SK-N-DZ (cell line): ENCODE data around the gene SMC3.
A peak's percentile ranks its signal among the peaks of the same experiment; 100 is the strongest.

Source experiments
- DNase-seq: peaks from one replicate; pipeline ENCODE4 v3.0.0-alpha.2; 2015; ENCODE audit warnings: low spot score
- small RNA-seq, 2 experiments: library from RNA; depleted of rRNA; stranded (forward); fragments of <200 nt; gene quantifications; one replicate each; pipeline ENCODE3, GENCODE V24; 2014

Gene SMC3

DNA sequence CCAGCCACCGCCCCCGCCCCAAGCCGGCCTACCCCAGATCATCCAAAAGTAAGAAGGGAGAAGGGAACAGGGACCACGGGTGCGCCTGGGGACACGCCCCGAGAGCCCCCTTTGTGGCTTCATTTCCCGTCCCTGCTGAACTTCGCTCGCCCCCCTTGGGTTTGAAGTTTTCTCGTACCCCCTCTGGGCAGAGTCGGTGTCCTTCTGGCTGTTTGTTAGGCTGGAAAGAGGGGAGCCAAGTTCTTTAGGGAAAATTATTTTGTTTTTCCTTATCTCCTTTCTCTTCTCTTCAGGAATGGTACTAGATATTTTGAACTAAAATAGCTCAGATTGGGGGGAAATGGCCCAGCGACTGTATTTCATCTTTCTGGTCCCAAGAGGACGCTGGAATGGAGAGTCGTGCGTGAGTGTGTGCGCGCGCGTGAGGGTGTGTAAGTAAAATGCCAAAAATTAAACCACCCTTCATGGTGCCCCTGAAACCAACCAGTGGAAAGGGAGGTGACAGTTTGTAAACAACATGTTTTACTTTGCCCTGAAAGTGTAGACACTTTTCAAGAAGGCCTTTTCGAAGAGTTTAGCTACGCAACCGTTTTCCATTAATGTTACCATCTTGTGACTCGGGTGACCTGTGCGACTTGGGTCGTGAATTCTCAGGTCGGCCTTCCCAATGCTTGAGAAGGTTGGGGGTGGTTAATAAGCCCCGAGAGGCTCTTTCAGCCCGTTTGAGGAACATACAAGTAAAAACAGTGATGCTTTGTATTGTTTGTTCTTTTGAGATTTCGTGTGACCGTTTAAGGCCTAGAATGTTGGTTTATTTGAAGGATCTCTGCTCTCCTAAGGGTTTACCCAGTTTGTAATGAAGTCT is 77.3 kb downstream of the SMC3 start:
- no peak for DNase-seq

DNA sequence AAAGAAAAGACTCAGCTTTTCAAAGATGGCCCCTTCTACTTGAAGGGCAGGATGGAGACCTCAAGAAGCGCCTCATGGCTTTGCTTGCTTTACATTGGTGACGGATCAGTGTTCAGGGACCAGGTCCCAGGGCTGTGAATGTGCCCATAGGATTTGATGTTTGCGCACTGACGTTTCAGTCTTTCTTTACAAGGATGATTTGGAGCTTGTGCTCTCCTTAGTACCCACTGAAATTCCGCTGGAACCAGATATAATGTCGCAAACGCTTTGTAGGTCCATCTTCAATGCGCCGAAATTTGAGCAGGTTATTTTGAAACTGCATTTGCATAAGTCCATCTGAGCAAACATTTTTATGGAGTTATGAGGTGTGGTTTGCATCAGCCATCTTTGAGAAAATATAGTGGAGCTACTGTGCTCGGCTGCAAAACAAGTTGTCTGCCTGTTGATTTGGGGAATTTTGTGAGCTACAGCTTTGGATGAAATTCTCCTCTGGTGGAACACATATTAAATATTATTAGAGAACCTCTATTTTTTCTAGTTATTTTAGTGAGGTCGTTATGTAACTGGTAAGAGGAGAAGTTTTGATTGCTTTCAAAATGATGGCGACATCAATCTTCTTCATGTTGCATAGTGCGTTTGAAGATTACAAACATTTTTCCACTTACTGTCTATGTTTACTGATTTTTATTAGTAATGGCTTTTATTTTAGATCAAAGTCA is 79.1 kb downstream of the SMC3 start:
- peak; percentile 77 for DNase-seq

DNA sequence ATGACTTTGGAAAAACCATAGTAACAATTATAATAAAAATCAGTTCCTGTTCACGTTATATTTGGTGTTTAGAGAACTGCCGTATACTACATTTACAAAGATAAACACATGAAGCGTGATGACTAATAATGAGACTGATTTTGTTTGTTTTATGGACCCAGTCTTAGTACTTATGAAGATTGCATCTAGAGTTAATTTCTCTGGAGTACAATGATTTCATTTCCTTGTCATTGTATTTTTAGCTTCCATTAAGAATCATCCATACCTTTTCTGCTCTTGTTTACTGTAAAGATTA is 79.6 kb downstream of the SMC3 start:
- no peak for DNase-seq

DNA sequence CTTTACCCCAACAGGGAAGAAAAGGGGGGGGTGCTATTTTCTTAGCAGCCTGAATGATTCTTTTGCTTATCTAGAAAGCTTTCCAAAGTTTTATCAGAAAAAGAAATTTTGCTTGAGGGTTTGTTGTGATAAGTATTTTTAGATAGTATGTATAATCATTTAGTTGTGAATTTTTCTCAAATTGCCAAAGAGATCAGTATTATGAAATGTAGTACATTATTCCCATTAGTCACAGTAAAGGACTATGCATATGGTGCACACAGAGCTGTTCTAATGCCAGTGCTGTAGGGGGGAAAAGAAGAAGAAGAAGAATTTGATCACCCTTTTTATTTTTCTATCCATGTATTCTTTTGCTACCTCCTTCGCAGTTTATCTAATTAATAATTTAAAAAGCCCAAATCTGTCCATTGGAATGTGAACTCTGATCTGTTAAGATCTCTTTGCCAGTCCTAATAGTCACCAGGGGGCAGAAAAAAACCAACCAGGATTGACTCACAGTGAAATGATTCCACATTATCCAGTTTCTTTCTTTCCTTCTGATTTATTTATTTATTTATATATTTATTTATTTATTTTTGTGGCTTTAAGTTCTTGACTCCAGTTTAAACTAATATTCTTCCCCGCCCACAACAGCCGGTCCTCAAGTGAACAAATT is 81.3 kb downstream of the SMC3 start:
- no peak for DNase-seq

DNA sequence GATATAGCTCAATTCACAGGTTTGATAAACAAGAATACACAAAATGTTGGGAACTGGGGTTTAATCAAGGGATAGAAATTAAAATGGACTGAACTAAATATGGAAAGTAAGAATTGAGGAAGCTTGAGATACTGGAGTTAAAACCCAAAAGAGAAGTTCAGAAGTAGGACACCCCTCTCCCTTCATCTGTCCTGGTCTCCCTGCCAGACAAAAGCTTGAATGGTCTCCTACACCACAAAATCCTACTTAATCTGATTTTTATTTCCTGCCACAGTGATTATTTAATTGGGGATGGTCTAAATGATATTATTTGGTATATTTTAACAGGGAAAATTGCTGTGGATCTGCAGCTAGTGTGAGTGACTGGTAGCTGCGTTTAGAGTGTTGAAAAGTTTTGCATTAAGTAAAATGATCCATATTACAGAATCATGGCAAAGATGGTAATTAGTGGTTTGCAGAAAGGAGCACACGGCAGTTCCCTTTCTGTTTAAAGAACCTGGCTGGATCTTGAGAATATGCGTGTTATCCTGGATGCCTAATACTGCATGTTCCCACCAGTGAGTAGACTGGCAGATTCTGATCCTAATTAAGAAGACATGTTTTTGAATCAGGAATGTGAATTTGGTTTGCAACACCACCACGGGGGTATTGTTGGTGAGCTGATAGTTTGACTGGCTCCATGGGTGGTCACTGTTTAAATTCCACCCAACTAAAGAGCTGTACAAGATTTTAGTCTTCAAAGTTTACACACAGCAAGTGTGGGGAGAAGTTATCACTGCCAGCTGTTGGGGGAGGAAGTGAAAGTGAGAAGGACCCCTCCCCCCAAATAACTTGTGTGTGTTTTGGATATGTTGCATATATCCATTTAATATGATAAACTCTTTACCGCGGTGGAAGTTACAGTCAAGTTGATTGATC is 82.1 kb downstream of the SMC3 start:
- DNase-seq, result no peak

DNA sequence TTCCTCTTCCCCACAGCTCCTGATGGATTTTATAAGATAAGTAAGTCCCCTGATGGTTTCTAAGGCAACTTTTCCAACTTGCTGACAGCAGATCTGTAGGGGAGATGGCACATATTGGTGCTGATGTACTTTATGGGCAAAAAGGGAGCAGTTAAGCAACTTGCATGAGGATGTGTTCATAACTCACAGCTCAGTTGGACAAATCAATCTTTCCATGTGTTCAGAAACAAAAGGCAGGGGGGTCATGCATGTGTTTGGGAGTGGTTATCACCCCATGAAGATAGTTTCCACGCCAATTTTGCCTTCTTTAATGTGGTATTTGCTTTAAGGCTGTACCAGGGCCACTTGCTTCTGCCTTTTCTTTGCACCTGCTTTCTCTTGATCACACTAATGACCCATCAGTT is 82.8 kb downstream of the SMC3 start:
- no peak for DNase-seq

DNA sequence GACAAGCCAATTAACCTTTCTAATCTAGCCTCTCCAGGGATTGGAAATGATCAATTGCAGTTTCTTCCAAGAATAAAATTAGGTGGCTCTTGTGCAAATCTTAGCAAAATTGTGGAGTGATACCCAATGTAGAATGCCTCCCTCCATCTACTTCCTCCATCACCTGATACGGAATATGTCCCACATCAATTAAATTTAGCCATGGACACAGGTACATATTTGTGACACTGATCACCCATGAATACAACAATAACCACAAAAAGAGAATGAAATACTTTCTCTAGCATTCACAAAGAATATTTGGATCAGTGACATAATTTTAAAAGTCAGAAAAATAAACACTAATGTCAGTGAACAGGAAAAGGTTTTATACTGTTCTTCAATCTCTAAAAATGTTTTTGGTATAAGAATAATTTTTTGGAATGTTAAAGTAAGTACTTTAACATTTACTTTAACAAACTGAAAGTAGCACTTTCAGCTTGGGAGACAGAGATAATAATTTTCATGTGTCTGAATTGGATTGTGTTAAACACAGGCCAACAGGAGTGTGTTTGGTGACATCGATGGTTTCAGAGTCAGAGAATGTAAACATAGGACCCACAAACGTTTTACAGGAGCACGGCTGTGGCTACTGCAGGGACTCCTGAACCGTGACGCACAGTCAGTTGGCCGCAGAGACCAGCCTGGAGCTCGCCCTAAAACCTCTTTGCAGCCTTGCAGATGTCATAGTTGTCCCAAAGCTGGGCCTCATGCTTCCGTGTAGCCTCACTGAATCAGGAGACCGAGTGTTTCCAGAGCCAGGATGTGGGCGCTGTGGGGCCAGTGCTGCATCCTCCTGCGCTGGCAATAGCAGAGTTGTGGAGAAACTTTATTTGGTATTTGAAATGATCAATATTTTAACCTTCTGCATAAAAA is 83.8 kb downstream of the SMC3 start:
- DNase-seq, result no peak

DNA sequence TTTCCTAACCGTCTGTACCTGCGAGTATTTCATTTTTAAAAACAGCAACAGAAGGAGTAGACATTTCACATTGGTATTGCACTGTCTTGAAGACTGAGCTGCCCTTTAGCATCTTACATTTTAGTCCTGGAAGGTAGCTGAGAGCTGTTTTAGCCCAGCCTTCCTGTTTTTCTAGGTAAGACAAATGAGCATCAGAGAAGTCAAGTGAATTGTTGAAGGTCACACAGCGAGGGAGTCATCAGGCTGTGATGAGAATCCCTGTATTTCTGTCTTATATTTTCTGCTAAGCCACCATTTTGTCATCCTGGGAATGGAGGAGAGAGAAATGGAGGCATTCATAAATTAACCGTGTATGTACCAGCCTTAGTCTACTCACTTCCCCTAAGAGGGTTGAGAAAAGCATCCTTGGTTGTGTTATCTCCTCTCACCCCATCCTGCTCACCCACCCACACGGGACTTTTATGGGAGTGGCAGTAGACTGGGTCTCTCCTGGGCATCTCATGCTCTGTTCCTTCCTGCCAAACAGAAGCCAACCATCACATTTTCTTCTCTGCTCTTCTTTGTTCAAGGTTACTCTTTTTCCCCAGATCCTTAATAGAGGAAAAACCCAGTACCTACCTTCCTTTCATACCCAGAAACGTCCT is 85.1 kb downstream of the SMC3 start:
- no peak for DNase-seq

Small RNAs within 50 kb of the gene (small RNA-seq; reads per million reads assigned to genes)
- 0 reads per million in 2 experiments for gene RF00019
